NCI-H460 (cell line): Measurements from ENCODE around the gene NEGR1. TPM values are rescaled to one million over a fixed set of nuclear protein-coding genes. Genes with fewer than 3 reads are reported as not detected.
A peak's percentile ranks its signal among the peaks of the same experiment; 100 is the strongest.

ENCODE experiments used
- DNase-seq: peaks from one replicate; pipeline ENCODE4 v3.0.0-alpha.2; 2016; ENCODE audit warnings: low read depth; ENCODE audit errors: extremely low read depth
- total RNA-seq: library from RNA; depleted of rRNA; stranded (reverse); fragments of >200 nt; shearing (Covaris generic); gene quantifications from 2 replicates; pipeline ENCODE4 v1.2.3, GENCODE V29; 2014

The NEGR1 gene
- total RNA-seq, 1 experiment from 2014 or later, result 2.3 TPM

- no peak for DNase-seq
Observed at GRCh38 chr1:71881611-71882010, 400.7 kb downstream of the NEGR1 start.

- no peak for DNase-seq
Observed at GRCh38 chr1:71869326-71869725, 413.0 kb downstream of the NEGR1 start.

- DNase-seq, result no peak
Observed at GRCh38 chr1:71862756-71863155, 419.6 kb downstream of the NEGR1 start.

- DNase-seq, result peak; percentile 31
Observed at GRCh38 chr1:71861022-71861421, 421.3 kb downstream of the NEGR1 start.

GRCh38 chr1:71859806-71860205 is 422.5 kb downstream of the NEGR1 start:
- no peak for DNase-seq

- no peak for DNase-seq
Observed at GRCh38 chr1:71857862-71858261, 424.5 kb downstream of the NEGR1 start.

GRCh38 chr1:71853360-71853759 is 429.0 kb downstream of the NEGR1 start:
- no peak for DNase-seq

GRCh38 chr1:71850936-71851335 is 431.4 kb downstream of the NEGR1 start:
- DNase-seq, result no peak

- DNase-seq, result no peak
Observed at GRCh38 chr1:71850515-71850914, 431.8 kb downstream of the NEGR1 start.

- DNase-seq, result no peak
Observed at GRCh38 chr1:71843012-71843411, 439.3 kb downstream of the NEGR1 start.

- DNase-seq, result no peak
Observed at GRCh38 chr1:71839876-71840275, 442.5 kb downstream of the NEGR1 start.

- no peak for DNase-seq
Observed at GRCh38 chr1:71836904-71837303, 445.4 kb downstream of the NEGR1 start.

GRCh38 chr1:71835442-71835813 is 446.9 kb downstream of the NEGR1 start:
- DNase-seq, result no peak

- DNase-seq, result no peak
Observed at GRCh38 chr1:71834601-71835441, 447.5 kb downstream of the NEGR1 start.

- DNase-seq, result no peak
Observed at GRCh38 chr1:71831646-71832045, 450.7 kb downstream of the NEGR1 start.

- DNase-seq, result peak; percentile 7
Observed at GRCh38 chr1:71829346-71829745, 453.0 kb downstream of the NEGR1 start.

- DNase-seq, result no peak
Observed at GRCh38 chr1:71828431-71829012, 453.8 kb downstream of the NEGR1 start.

GRCh38 chr1:71823708-71824305 is 458.5 kb downstream of the NEGR1 start:
- no peak for DNase-seq

- DNase-seq, result no peak
Observed at GRCh38 chr1:71817028-71817427, 465.3 kb downstream of the NEGR1 start.

GRCh38 chr1:71809085-71809484 is 473.3 kb downstream of the NEGR1 start:
- no peak for DNase-seq

GRCh38 chr1:71804140-71804539 is 478.2 kb downstream of the NEGR1 start:
- no peak for DNase-seq

- DNase-seq, result no peak
Observed at GRCh38 chr1:71796006-71796405, 486.3 kb downstream of the NEGR1 start.
